HK-2 (cell line): ENCODE results near the gene RBCK1.
"Not testable (repeated sequence)": the region's sequence is repeated elsewhere in the genome, so short reads cannot be mapped to it uniquely, and the experiment has no call there.

Experiments used
- DNase-seq: peaks from one replicate; pipeline ENCODE4 v3.0.0-alpha.2; 2018; ENCODE audit not compliant: unreplicated experiment

The RBCK1 gene

DNA sequence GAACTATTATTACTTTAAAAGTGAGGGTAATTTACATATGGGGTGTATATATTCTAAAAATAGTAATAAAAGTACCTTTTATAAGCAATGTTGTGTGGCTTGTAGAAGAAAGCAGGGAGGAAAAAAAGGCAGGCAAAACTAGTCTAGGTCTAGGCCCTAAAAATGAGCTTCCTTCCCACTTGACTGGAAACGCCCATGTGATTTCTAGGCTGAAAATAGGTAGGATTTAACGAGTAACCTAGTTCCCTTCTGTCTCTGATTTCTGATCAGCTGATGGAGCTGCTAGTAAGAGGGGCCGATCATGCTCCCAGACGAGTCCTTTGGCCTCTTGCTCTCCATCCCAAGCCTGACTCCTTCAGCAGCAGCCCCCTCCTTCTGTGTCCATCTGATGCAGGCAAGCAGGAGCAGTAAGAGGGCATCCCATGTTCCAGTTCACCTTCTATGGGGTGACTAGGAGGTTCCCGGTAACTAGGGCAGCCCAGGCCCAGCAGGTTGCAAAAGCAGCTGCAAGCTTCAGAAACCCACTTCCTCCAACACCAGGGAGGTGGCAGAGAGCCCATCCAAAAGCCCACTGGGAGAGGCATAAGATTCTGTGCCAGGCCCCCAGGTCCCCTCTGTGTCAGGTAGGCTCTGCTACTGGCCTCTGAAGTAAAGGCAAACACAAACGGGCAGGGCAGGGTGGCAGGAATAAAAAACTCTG is 29.8 kb downstream of the RBCK1 start:
- DNase-seq, result no peak

- DNase-seq, result no peak
Observed at GRCh38 chr20:438571-439469, 30.7 kb downstream of the RBCK1 start.

GRCh38 chr20:440148-440547 is 32.0 kb downstream of the RBCK1 start:
- no peak for DNase-seq

- no peak for DNase-seq
Observed at GRCh38 chr20:440636-441035, 32.5 kb downstream of the RBCK1 start.

DNA sequence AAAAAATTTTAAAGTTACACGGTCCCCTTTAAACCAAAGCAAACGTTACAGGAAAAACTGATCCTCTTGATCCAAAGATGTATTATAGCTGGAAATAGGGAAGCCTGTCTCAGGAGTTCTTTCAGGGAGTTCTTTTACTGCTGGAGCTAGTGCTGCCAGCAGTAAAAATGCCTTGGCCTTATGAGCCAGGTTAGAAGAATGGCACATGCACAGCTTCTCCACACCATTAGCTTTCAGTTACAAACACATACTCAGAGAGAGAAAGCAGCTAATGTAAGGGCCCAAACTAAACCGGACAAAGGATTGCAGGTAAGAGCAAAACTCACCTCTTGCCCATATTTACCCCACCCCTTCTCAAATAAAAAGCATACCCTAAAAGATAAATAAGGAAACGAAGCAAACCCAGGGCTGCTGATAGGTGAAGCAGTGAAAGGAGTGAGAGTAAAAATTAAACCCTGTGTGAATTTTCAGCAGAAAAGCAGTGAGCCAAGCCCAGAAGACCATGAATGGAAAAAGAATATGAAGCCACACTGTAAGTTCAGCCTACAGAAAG is 35.2 kb downstream of the RBCK1 start:
- no peak for DNase-seq

DNA sequence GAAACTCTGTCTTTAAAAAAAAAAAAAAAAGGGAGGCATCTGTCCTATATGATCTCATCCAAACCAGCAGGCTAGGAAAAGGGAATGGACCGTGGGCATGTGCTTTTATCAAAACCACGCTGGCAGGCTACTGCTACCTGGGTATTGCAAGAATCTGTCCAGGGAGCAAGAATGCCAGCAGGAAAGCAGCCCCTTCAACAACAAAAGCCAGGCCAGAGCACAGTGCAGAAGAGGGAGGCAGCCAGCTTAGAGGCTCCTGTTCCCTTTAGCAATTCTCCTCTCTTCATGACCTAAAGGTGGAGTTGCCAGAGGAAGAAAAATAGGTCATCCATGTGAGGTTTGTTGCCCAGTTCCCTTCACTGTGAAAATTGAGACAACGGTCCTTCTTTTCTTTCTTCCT is 36.0 kb downstream of the RBCK1 start:
- DNase-seq, result no peak

- DNase-seq, result no peak
Observed at GRCh38 chr20:444862-445426, 36.8 kb downstream of the RBCK1 start.

GRCh38 chr20:445514-446336 is 37.6 kb downstream of the RBCK1 start:
- no peak for DNase-seq

DNA sequence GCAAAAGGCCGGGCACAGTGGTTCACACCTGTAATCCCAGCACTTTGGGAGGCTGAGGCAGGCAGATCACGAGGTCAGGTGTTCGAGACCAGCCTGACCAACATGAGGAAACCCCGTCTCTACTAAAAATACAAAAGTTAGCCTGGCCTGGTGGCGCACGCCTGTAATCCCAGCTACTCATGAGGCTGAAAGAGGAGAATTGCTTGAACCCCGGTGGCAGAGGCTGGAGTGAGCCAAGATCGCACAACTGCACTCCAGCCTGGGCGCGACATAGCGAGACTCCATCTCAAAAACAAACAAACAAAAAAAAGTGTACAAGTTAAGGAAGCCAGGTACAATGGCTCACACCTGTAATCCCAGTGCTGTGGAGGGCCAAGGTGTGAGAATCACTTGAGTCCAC is 43.9 kb downstream of the RBCK1 start:
- not testable (repeated sequence) for DNase-seq

GRCh38 chr20:454951-455350 is 46.9 kb downstream of the RBCK1 start:
- DNase-seq, result no peak

GRCh38 chr20:458776-459175 is 50.7 kb downstream of the RBCK1 start:
- DNase-seq, result no peak

DNA sequence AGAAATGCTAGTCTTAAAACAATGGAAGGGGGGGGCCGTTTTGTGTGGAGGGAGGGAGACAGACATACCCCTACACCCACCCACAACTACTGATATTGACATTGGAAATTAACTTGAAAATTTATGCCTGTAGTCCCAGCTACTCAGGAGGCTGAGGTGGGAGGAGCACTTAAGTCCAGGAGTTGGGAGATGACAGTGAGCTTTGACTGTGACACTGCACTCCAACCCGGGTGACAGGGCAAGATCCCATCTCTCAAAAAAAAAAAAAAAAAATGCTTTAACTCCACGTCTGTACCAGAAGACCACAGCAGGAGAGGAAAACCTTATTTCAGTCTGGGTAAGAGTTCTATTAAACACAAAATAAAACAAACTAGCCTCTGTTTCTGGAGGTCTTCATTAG is 52.1 kb downstream of the RBCK1 start:
- DNase-seq, result no peak

DNA sequence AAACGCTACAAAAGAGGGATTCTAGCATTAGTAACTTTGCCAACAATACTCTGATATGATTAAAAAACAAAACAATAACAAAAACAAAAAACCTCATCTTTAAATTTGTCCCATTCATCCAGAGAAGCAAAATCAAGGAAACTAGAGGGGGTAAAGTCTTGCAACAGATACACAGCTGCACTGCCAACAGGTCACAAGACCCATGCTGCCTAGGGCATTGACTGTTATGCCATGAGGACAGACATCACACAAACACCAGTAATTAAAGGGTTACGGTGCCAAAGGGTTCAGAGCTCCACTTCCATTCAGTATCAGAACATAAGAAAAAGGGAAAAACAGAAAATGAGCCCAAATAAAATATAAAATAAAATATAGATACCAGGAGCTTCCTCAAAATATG is 52.6 kb downstream of the RBCK1 start:
- DNase-seq, result no peak

GRCh38 chr20:461254-462198 is 53.4 kb downstream of the RBCK1 start:
- DNase-seq, result peak; percentile 72

- DNase-seq, result peak; percentile 89
Observed at GRCh38 chr20:462199-462991, 54.3 kb downstream of the RBCK1 start, which contains the start of gene TBC1D20. TSS of gene TBC1D20 (minus strand) at chr20:462533. CDS start at chr20:462405, 128 bp downstream.

- DNase-seq, result no peak
Observed at GRCh38 chr20:467755-468154, 59.7 kb downstream of the RBCK1 start.

DNA sequence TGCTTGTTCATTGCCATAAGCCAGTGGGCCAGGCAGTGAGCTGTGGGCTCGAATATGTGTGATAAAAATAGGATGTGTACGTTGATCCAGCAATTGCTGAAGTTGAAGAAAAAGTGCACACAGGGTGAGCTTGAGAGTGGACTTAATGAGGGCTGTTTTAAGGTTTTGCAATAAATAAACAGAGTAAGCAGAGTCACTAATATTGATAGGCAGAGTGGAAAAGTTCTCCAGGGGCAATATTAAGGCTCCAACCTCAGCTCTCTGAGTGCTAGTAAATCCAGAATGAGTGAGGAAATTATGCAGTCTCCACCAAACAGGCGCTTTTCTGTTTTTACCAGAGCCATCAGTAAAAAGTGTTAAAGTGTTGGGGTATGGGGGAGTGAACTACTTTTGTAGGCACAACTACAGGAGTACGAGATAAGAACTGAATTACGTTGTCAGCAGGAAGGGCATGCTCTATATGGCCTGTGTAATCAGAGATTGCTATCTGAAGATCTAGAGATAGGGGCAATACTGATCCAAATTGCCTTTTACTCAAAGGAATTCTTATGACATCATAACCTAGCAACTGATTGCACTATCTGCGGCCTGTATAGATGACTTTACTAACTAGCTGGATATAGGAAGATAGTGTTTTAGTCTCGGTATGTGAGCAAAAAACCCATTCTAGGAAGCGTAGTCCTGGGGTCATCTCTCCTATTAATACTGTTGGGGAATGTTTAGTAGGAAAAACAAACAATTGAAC is 61.8 kb downstream of the RBCK1 start:
- no peak for DNase-seq

DNA sequence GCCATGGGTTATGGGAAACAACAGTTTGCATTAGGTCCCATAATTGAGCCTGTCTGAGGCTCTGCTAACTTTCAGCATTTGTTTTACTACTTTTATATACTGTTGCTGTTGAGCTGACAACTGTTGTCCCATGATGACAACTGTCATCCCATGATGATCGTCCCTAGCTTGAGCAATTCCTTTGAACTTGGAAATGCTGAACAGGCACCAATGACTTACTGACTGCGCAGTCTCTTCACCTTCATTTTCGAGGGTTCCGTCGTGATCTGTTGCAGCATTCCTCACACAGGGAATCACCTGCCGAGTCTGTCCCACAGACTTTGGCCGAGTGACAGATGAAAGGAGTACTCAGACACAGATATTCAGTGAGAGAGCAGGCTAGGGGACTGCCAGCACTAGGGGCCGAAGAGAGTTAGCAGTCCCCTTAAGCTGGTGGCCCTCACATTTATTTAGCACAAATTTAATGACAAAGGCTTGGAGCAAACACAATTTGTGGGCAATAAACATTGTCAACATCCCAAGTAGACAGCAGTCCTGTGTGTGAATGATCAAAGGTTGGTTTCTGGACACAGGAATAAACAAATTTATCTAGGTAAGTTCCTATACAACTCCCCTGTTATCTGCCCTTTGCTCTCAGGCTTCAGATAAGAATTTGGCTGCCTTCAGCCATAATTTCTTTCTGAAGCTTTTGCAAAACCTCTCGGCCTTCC is 64.2 kb downstream of the RBCK1 start:
- DNase-seq, result no peak
